Motor neuron (in vitro differentiated cells): ENCODE data around the gene TOPAZ1. TPM values are rescaled to one million over a fixed set of nuclear protein-coding genes. Genes with fewer than 3 reads are reported as not detected.
A peak's percentile ranks its signal among the peaks of the same experiment; 100 is the strongest.
"Not testable (repeated sequence)": the region's sequence is repeated elsewhere in the genome, so short reads cannot be mapped to it uniquely, and the experiment has no call there.

Experiments used
- ATAC-seq, 8 experiments: fragments of 200-7000 bp; cut with Tn5 transposase; replicated peaks in 6 of 8; 2 replicates each; pipeline ENCODE4 v1.8.0; 2021; ENCODE audit warnings: mild to moderate bottlenecking in 8 of 8, moderate library complexity in 8 of 8
- H3K27ac ChIP-seq, 2 donors: fragments of 250-450 bp; sonication (Bioruptor Pico); 2 replicates each; pipeline ENCODE4 v1.9.0; 2021; ENCODE audit warnings: antibody characterized with exemption in 2 of 2, mild to moderate bottlenecking in 2 of 2, moderate library complexity in 1 of 2
- H3K4me1 ChIP-seq, 2 donors: fragments of 250-450 bp; sonication (Bioruptor Pico); replicated peaks in 1 of 2; 2 replicates each; pipeline ENCODE4 v1.6.1; 2021; ENCODE audit warnings: antibody characterized with exemption in 2 of 2, mild to moderate bottlenecking in 2 of 2, moderate library complexity in 1 of 2
- H3K4me3 ChIP-seq, 5 donors: fragments of 250-450 bp; sonication (Bioruptor Pico); 2 replicates each; pipeline ENCODE4 v1.9.0; 2021; ENCODE audit warnings: antibody characterized with exemption in 5 of 5, mild to moderate bottlenecking in 5 of 5, moderate library complexity in 4 of 5
- WGBS, 10 experiments: fragments of 450-650 bp; shearing (Covaris generic); methylation state at CpG; one replicate each; pipeline ENCODE4 v1.0.0; 2022; 5-methylcytosine and 5-hydroxymethylcytosine counted together
- in situ Hi-C, 9 experiments: fragments of 400-800 bp; cut with MboI; loops; one replicate each; pipeline ENCODE4 v1.15.0; 2021; ENCODE audit warnings: low sequenced_read_pairs in 9 of 9, low pct_unique_long_range_greater_than_20kb in 2 of 9; ENCODE audit not compliant: unreplicated experiment in 9 of 9
- total RNA-seq, 8 experiments: library from RNA; unstranded; fragments of 300-600 nt; gene quantifications; 2 replicates each; pipeline versions ENCODE4 v1.2.3 to v1.2.4, GENCODE V29; 2022

TOPAZ1 gene
- total RNA-seq, 8 experiments from 2014 or later = 0.04 to 0.14 TPM; not detected in 6

- peaks cover 10 to 15% of the 10 kb centered on the region in 2 donors for H3K4me1 ChIP-seq
- in situ Hi-C loops = no loop called here
- 17 to 100% (median 96%) methylated on average over 1 of the region's 1 CpG; no CpG with 5 or more reads in 2 of the 10 experiments for WGBS, 10 experiments
- no peak overlapping the region for H3K27ac ChIP-seq
- no peak overlapping the region for H3K4me3 ChIP-seq
- no peak for ATAC-seq
Measured at GRCh38 chr3:44342176-44342790, 100.6 kb downstream of the TOPAZ1 start.

GRCh38 chr3:44343421-44343820 is 101.7 kb downstream of the TOPAZ1 start:
- H3K27ac ChIP-seq = no peak overlapping the region
- H3K4me1 ChIP-seq = peaks cover 8 to 15% of the 10 kb centered on the region in 2 donors
- no peak for ATAC-seq
- no peak overlapping the region for H3K4me3 ChIP-seq
- in situ Hi-C loops = no loop called here

GRCh38 chr3:44346590-44346989 is 104.9 kb downstream of the TOPAZ1 start:
- H3K4me3 ChIP-seq, ATAC-seq, in situ Hi-C loops, H3K4me1 ChIP-seq, H3K27ac ChIP-seq: not testable (repeated sequence)
- WGBS, 10 experiments = 69 to 100% (median 97%) methylated on average over 1 to 6 of the region's 6 CpGs; no CpG with 5 or more reads in 1 of the 10 experiments

- in situ Hi-C loops = no loop called here
- no peaks in the 10 kb centered on the region for H3K4me1 ChIP-seq
- no peak overlapping the region for H3K4me3 ChIP-seq
- H3K27ac ChIP-seq = no peak overlapping the region
- 83 to 100% (median 100%) methylated on average over 2 to 4 of the region's 6 CpGs; no CpG with 5 or more reads in 1 of the 10 experiments for WGBS, 10 experiments
- ATAC-seq = no peak
Measured at GRCh38 chr3:44348993-44349392, 107.3 kb downstream of the TOPAZ1 start.

- Histone ChIP-seq H3K27ac (no peak overlapping the region), H3K4me1 (no peaks in the 10 kb centered on the region), H3K4me3 (no peak overlapping the region)
- in situ Hi-C loops = no loop called here
- ATAC-seq = no peak
- WGBS, 10 experiments = 86 to 100% (median 100%) methylated on average over 1 of the region's 1 CpG; no CpG with 5 or more reads in 6 of the 10 experiments
Measured at GRCh38 chr3:44353355-44353924, 111.8 kb downstream of the TOPAZ1 start.

- Histone ChIP-seq H3K4me1 (no peaks in the 10 kb centered on the region), H3K4me3 (no peak overlapping the region), H3K27ac (no peak overlapping the region)
- peak; percentile 68 to 100 (median 78) for ATAC-seq
- 0 to 71% (median 14%) methylated on average over 1 to 2 of the region's 2 CpGs; no CpG with 5 or more reads in 2 of the 10 experiments for WGBS, 10 experiments
- in situ Hi-C loops = no loop called here
Measured at GRCh38 chr3:44355362-44356033, 113.8 kb downstream of the TOPAZ1 start.

- peak in 1 of 8 experiments; percentile 41 for ATAC-seq
- no peak overlapping the region for H3K4me3 ChIP-seq
- WGBS, 10 experiments = 17 to 100% (median 50%) methylated on average over 1 to 3 of the region's 3 CpGs; no CpG with 5 or more reads in 1 of the 10 experiments
- in situ Hi-C loops = no loop called here
- H3K4me1 ChIP-seq = no peaks in the 10 kb centered on the region
- H3K27ac ChIP-seq = no peak overlapping the region
Measured at GRCh38 chr3:44359146-44359751, 117.6 kb downstream of the TOPAZ1 start.

- no peaks in the 10 kb centered on the region for H3K4me1 ChIP-seq
- no peak overlapping the region for H3K4me3 ChIP-seq
- H3K27ac ChIP-seq = no peak overlapping the region
- 33 to 100% (median 86%) methylated on average over 1 to 2 of the region's 2 CpGs; no CpG with 5 or more reads in 1 of the 10 experiments for WGBS, 10 experiments
- ATAC-seq = no peak
- in situ Hi-C loops = no loop called here
Measured at GRCh38 chr3:44363591-44363990, 121.9 kb downstream of the TOPAZ1 start.

- Histone ChIP-seq H3K27ac (no peak overlapping the region), H3K4me1 (no peaks in the 10 kb centered on the region), H3K4me3 (no peak overlapping the region)
- ATAC-seq = no peak
- in situ Hi-C loops = no loop called here
- 80 to 100% (median 100%) methylated on average over 1 of the region's 1 CpG; no CpG with 5 or more reads in 2 of the 10 experiments for WGBS, 10 experiments
Measured at GRCh38 chr3:44365952-44366351, 124.3 kb downstream of the TOPAZ1 start.

- no peaks in the 10 kb centered on the region for H3K4me1 ChIP-seq
- in situ Hi-C loops = no loop called here
- no peak for ATAC-seq
- WGBS, 10 experiments = 67 to 100% (median 80%) methylated on average over 1 of the region's 1 CpG; no CpG with 5 or more reads in 7 of the 10 experiments
- no peak overlapping the region for H3K27ac ChIP-seq
- no peak overlapping the region for H3K4me3 ChIP-seq
Measured at GRCh38 chr3:44375450-44375849, 133.8 kb downstream of the TOPAZ1 start.

Other genes starting within 250 kb of the TOPAZ1 start
- 10 to 100 TPM; 23.0 to 48.1 (median 30.7) TPM for gene TCAIM, start 96.9 kb downstream of the TOPAZ1 start, total RNA-seq
- 10 to 100 TPM in 7 of 8 experiments, 1 to 10 TPM in 1; 3.4 to 19.6 (median 15.7) TPM for gene ZNF445, start 235.8 kb downstream of the TOPAZ1 start, total RNA-seq